Liver (tissue), 9 donors: Measurements from ENCODE around the gene TULP4. TPM values are rescaled to one million over a fixed set of nuclear protein-coding genes. Genes with fewer than 3 reads are reported as not detected.
"Not testable (repeated sequence)": the region's sequence is repeated elsewhere in the genome, so short reads cannot be mapped to it uniquely, and the experiment has no call there.

Experiments used
- DNase-seq: peaks from one replicate; pipeline ENCODE4 v3.0.0-alpha.2; 2017; ENCODE audit warnings: low spot score
- H3K27ac ChIP-seq, 2 donors: one replicate each; pipeline ENCODE4 v1.7.0; 2013; ENCODE audit warnings: inconsistent platforms in 2 of 2, low read length in 2 of 2, control low read depth in 1 of 2, low read depth in 1 of 2, mild to moderate bottlenecking in 1 of 2
- H3K27me3 ChIP-seq, 4 donors: one replicate each; pipeline versions ENCODE4 v1.6.1 to v1.7.0; 2013; ENCODE audit warnings: low read length in 3 of 4, inconsistent platforms in 1 of 4, mild to moderate bottlenecking in 1 of 4, moderate library complexity in 1 of 4; ENCODE audit not compliant: control insufficient read depth in 4 of 4, insufficient read depth in 4 of 4
- H3K36me3 ChIP-seq, 4 donors: one replicate each; pipeline versions ENCODE4 v1.6.1 to v1.7.0; 2013; ENCODE audit warnings: low read length in 3 of 4, mild to moderate bottlenecking in 3 of 4, low read depth in 1 of 4, moderate library complexity in 1 of 4; ENCODE audit not compliant: control insufficient read depth in 4 of 4, insufficient read depth in 3 of 4
- H3K4me1 ChIP-seq, 4 donors: one replicate each; pipeline versions ENCODE4 v1.6.1 to v1.7.0; 2013; ENCODE audit warnings: low read length in 3 of 4, mild to moderate bottlenecking in 3 of 4, moderate library complexity in 1 of 4; ENCODE audit not compliant: control insufficient read depth in 4 of 4, insufficient read depth in 4 of 4
- H3K4me3 ChIP-seq, 3 donors: one replicate each; pipeline versions ENCODE4 v1.6.1 to v1.7.0; 2013; ENCODE audit warnings: low read length in 3 of 3, control low read depth in 1 of 3, low read depth in 1 of 3, mild to moderate bottlenecking in 1 of 3
- H3K9ac ChIP-seq, 2 donors: one replicate each; pipeline ENCODE4 v1.7.0; 2013; ENCODE audit warnings: low read length in 2 of 2, mild to moderate bottlenecking in 2 of 2, moderate library complexity in 2 of 2, control low read depth in 1 of 2, low read depth in 1 of 2
- H3K9me3 ChIP-seq, 4 donors: one replicate each; pipeline versions ENCODE4 v1.6.1 to v1.7.0; 2013; ENCODE audit warnings: low read length in 3 of 4; ENCODE audit not compliant: control insufficient read depth in 4 of 4
- EGR1 ChIP-seq, 2 donors: IDR thresholded peaks; 2 replicates each; pipeline ENCODE4 v1.6.1; 2016 to 2018; ENCODE audit warnings: antibody characterized with exemption in 2 of 2, low read depth in 2 of 2
- FOXA1 ChIP-seq: IDR thresholded peaks from 2 replicates; pipeline ENCODE4 v1.6.1; 2016; ENCODE audit warnings: antibody characterized with exemption
- FOXA2 ChIP-seq: IDR thresholded peaks from 2 replicates; pipeline ENCODE4 v1.6.1; 2016; ENCODE audit warnings: antibody characterized with exemption
- HNF4A ChIP-seq, 2 donors: conservative IDR thresholded peaks; 2 replicates each; pipeline ENCODE4 v1.6.1; 2016; ENCODE audit warnings: antibody characterized with exemption in 2 of 2, mild to moderate bottlenecking in 2 of 2
- HNF4G ChIP-seq: IDR thresholded peaks from 2 replicates; pipeline ENCODE4 v1.6.1; 2016; ENCODE audit warnings: antibody characterized with exemption
- JUND ChIP-seq, 2 donors: IDR thresholded peaks; 2 replicates each; pipeline ENCODE4 v1.6.1; 2016; ENCODE audit warnings: antibody characterized with exemption in 2 of 2
- NR2F2 ChIP-seq: IDR thresholded peaks from 2 replicates; pipeline ENCODE4 v1.6.1; 2016; ENCODE audit warnings: antibody characterized with exemption
- RAD21 ChIP-seq, 2 donors: IDR thresholded peaks; 2 replicates each; pipeline ENCODE4 v1.6.1; 2016; ENCODE audit warnings: antibody characterized with exemption in 2 of 2, mild to moderate bottlenecking in 2 of 2
- SP1 ChIP-seq: IDR thresholded peaks from 2 replicates; pipeline ENCODE4 v1.6.1; 2018; ENCODE audit warnings: antibody characterized with exemption, mild to moderate bottlenecking
- TAF1 ChIP-seq: conservative IDR thresholded peaks from 2 replicates; pipeline ENCODE4 v1.6.1; 2016; ENCODE audit warnings: antibody characterized with exemption, mild to moderate bottlenecking
- WGBS: extraction: QIAGEN DNeasy Blood & Tissue Kit; methylation state at CpG from one replicate; pipeline ENCODE4 v1.1.7; 2013; 5-methylcytosine and 5-hydroxymethylcytosine counted together
- polyA plus RNA-seq, 2 donors: library from polyadenylated mRNA; stranded (reverse) in 1 of 2; unstranded in 1 of 2; fragments of 200-250 nt in 1 of 2; fragments of >200 nt in 1 of 2; fragmentation: Nextera tagmentation in 1 of 2; extraction: Ambion mirVana in 1 of 2; gene quantifications; one replicate each; pipeline versions ENCODE4 v1.2.1 to v1.2.3, GENCODE V29; 2013 to 2015
- total RNA-seq, 2 donors: library from RNA; depleted of rRNA; stranded (reverse); fragments of >200 nt; gene quantifications; one replicate each; pipeline ENCODE4 v1.2.3, GENCODE V29; 2014
- TF ChIP-seq, protein P1 (sequence below): IDR thresholded peaks from 2 replicates; pipeline ENCODE4 v1.6.1; 2016; ENCODE audit warnings: antibody characterized with exemption
- TF ChIP-seq, protein P2 (sequence below): IDR thresholded peaks from 2 replicates; pipeline ENCODE4 v1.6.1; 2016; ENCODE audit warnings: antibody characterized with exemption
- TF ChIP-seq, protein P3 (sequence below): IDR thresholded peaks from 2 replicates; pipeline ENCODE4 v1.6.1; 2016; ENCODE audit warnings: antibody characterized with exemption, mild to moderate bottlenecking
- donor health status: healthy.
- donor health status: healthy.
- donor health status: healthy.
- donor health status: healthy.
- donor health status: healthy.

Gene TULP4
- total and polyA plus RNA-seq, 4 donors: 2.2 to 53.3 (median 18.0) TPM

DNA sequence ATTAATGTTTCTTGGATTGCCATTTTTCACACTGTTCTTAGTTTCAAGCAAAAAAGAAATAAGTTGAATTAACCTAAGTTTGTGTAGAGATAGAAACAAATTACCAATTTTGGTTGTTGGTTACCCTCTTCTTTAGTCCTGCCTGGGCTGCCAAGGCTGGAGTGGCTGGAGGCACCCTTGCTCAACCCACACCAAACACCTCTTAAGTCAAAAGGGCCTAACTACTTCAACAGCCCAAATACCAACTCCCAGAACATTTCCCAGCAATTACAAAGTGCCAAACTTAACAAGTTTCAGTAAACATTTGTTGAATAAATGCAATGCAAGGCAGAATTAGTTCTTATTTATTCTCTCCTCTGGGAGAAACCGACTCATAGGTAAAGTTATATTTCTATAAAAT is 209.5 kb downstream of the TULP4 start (continued):
- TF ChIP-seq, protein P1, sequence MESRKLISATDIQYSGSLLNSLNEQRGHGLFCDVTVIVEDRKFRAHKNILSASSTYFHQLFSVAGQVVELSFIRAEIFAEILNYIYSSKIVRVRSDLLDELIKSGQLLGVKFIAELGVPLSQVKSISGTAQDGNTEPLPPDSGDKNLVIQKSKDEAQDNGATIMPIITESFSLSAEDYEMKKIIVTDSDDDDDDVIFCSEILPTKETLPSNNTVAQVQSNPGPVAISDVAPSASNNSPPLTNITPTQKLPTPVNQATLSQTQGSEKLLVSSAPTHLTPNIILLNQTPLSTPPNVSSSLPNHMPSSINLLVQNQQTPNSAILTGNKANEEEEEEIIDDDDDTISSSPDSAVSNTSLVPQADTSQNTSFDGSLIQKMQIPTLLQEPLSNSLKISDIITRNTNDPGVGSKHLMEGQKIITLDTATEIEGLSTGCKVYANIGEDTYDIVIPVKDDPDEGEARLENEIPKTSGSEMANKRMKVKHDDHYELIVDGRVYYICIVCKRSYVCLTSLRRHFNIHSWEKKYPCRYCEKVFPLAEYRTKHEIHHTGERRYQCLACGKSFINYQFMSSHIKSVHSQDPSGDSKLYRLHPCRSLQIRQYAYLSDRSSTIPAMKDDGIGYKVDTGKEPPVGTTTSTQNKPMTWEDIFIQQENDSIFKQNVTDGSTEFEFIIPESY: no peak
- TF ChIP-seq NR2F2: no peak
- TF ChIP-seq FOXA2: no peak
- no peak for TF ChIP-seq HNF4G
- no peak for TF ChIP-seq JUND (IDR thresholded peaks at IDR 0.05)
- TF ChIP-seq FOXA1: no peak
- TF ChIP-seq RAD21 (IDR thresholded peaks at IDR 0.05): no peak
- TF ChIP-seq TAF1: no peak
- no peak for TF ChIP-seq SP1
- TF ChIP-seq, protein P2, sequence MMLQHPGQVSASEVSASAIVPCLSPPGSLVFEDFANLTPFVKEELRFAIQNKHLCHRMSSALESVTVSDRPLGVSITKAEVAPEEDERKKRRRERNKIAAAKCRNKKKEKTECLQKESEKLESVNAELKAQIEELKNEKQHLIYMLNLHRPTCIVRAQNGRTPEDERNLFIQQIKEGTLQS: no peak

DNA sequence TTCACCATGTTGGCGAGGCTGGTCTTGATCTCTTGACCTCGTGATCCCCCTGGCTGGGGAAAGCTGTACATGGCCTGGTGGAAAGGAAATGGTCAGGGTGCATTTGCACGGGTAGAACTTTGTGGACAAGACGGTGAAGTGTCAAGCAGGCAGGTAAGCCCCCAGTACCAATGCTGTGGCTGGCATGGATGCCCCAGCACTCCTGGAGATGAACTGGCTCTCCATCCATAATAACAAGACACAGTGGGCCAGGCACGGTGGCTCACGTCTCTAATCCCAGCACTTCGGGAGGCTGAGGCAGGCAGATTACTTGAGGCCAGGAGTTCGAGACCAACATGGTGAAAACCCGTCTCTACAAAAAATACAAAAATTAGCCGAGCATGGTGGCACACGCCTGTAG is 210.4 kb downstream of the TULP4 start:
- Histone ChIP-seq H3K9me3 (no peaks in the 10 kb centered on the region), H3K9ac (no peak overlapping the region), H3K27ac (no peak overlapping the region), H3K4me1 (peaks cover 0 to 4% (median 1%) of the 10 kb centered on the region in 4 donors), H3K36me3 (no peaks in the 10 kb centered on the region), H3K27me3 (peaks cover 0 to 5% (median under 1%) of the 10 kb centered on the region in 4 donors), H3K4me3 (no peak overlapping the region)
- no peak for DNase-seq
- 94% methylated on average over 11 of the region's 11 CpGs for whole genome bisulfite sequencing
- TF ChIP-seq FOXA2 (no peak), HNF4A (conservative IDR thresholded peaks at IDR 0.05) (no peak), JUND (IDR thresholded peaks at IDR 0.05) (no peak), EGR1 (IDR thresholded peaks at IDR 0.05; ENCODE audit: low read depth in 2 of 2) (no peak), SP1 (no peak)
- TF ChIP-seq, protein P3, sequence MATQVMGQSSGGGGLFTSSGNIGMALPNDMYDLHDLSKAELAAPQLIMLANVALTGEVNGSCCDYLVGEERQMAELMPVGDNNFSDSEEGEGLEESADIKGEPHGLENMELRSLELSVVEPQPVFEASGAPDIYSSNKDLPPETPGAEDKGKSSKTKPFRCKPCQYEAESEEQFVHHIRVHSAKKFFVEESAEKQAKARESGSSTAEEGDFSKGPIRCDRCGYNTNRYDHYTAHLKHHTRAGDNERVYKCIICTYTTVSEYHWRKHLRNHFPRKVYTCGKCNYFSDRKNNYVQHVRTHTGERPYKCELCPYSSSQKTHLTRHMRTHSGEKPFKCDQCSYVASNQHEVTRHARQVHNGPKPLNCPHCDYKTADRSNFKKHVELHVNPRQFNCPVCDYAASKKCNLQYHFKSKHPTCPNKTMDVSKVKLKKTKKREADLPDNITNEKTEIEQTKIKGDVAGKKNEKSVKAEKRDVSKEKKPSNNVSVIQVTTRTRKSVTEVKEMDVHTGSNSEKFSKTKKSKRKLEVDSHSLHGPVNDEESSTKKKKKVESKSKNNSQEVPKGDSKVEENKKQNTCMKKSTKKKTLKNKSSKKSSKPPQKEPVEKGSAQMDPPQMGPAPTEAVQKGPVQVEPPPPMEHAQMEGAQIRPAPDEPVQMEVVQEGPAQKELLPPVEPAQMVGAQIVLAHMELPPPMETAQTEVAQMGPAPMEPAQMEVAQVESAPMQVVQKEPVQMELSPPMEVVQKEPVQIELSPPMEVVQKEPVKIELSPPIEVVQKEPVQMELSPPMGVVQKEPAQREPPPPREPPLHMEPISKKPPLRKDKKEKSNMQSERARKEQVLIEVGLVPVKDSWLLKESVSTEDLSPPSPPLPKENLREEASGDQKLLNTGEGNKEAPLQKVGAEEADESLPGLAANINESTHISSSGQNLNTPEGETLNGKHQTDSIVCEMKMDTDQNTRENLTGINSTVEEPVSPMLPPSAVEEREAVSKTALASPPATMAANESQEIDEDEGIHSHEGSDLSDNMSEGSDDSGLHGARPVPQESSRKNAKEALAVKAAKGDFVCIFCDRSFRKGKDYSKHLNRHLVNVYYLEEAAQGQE: no peak

DNA sequence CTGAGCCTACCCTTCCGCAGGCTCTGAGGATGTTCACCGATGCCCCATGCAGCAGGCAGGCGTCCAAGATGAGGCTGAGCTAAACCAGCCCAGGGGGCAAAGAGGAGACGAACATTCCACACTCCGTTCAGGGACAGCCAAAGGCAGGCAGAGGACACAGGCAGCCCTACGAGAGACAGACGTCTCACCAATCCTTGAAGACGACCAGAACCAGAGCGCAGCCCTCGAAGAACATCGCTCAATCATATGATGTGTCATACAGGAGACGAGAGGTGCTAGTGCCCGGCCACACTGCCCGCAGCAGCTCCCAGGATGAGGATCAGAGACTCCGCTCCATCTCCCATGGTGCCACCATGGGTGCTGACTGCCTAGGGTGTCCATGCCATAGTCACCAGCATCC is 212.0 kb downstream of the TULP4 start:
- H3K4me1 ChIP-seq: no peaks in the 10 kb centered on the region
- 92% methylated on average over 15 of the region's 15 CpGs for WGBS
- no peaks in the 10 kb centered on the region for H3K9me3 ChIP-seq
- no peak for DNase-seq
- TF ChIP-seq NR2F2: no peak
- no peak overlapping the region for H3K27ac ChIP-seq
- no peak overlapping the region for H3K9ac ChIP-seq
- peaks cover 0 to 4% (median under 1%) of the 10 kb centered on the region in 4 donors for H3K27me3 ChIP-seq
- no peak overlapping the region for H3K4me3 ChIP-seq
- H3K36me3 ChIP-seq: no peaks in the 10 kb centered on the region

DNA sequence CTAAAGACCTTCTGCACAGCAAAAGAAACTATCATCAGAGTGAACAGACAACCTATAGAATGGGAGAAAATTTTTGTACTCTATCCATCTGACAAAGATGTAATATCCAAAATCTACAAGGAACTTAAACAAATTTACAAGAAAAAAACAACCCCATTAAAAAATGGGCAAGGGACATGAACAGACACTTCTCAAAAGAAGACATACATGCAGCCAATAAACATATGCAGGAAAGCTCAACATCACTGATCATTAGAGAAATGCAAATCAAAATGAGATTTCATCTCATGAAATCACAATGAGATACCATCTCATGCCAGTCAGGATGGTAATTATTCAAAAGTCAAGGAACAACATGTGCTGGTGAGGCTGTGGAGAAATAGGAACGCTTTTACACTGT is 215.6 kb downstream of the TULP4 start:
- 83% methylated on average over 1 of the region's 1 CpG for WGBS
- H3K27ac ChIP-seq, H3K27me3 ChIP-seq, H3K9ac ChIP-seq, H3K9me3 ChIP-seq, H3K36me3 ChIP-seq, H3K4me1 ChIP-seq, H3K4me3 ChIP-seq, DNase-seq: not testable (repeated sequence)
